Rectal smooth muscle tissue (tissue), 1 donor: ENCODE data around the gene GPR135.

Experiments
- H3K27ac ChIP-seq: one replicate; pipeline ENCODE4 v1.7.0; 2013; ENCODE audit warnings: low read depth, low read length, inconsistent platforms
- H3K27me3 ChIP-seq: one replicate; pipeline ENCODE4 v1.7.0; 2013; ENCODE audit warnings: low read length; ENCODE audit not compliant: control insufficient read depth, insufficient read depth
- H3K36me3 ChIP-seq: one replicate; pipeline ENCODE4 v1.7.0; 2013; ENCODE audit warnings: low read length; ENCODE audit not compliant: control insufficient read depth, insufficient read depth
- H3K4me1 ChIP-seq: one replicate; pipeline ENCODE4 v1.7.0; 2013; ENCODE audit warnings: low read length; ENCODE audit not compliant: control insufficient read depth, insufficient read depth
- H3K4me3 ChIP-seq: one replicate; pipeline ENCODE4 v1.7.0; 2013; ENCODE audit warnings: low read length
- H3K9ac ChIP-seq: one replicate; pipeline ENCODE4 v1.7.0; 2013; ENCODE audit warnings: low read length

The GPR135 gene

DNA sequence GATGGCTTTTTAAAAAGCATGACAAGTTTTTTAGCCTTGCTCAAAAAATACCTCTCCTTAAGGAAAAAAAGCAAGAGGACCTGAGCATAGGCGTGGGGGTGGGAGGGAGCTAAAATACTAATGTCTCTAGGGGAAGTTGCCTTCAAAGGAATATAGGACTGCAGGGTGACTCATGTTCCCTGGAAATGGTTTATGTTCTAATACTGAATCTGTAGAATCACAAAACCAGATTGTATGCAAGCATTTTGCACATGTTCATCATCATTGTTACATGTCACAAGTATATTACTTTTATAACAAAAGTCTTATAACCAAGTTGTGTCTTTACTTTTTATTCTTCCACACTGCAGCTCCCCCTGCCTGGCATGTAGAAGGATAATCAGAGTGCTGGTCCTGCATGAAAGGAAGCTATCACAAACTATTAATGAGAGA is 36.6 kb downstream of the GPR135 start:
- no peaks in the 10 kb centered on the region for H3K27me3 ChIP-seq

DNA sequence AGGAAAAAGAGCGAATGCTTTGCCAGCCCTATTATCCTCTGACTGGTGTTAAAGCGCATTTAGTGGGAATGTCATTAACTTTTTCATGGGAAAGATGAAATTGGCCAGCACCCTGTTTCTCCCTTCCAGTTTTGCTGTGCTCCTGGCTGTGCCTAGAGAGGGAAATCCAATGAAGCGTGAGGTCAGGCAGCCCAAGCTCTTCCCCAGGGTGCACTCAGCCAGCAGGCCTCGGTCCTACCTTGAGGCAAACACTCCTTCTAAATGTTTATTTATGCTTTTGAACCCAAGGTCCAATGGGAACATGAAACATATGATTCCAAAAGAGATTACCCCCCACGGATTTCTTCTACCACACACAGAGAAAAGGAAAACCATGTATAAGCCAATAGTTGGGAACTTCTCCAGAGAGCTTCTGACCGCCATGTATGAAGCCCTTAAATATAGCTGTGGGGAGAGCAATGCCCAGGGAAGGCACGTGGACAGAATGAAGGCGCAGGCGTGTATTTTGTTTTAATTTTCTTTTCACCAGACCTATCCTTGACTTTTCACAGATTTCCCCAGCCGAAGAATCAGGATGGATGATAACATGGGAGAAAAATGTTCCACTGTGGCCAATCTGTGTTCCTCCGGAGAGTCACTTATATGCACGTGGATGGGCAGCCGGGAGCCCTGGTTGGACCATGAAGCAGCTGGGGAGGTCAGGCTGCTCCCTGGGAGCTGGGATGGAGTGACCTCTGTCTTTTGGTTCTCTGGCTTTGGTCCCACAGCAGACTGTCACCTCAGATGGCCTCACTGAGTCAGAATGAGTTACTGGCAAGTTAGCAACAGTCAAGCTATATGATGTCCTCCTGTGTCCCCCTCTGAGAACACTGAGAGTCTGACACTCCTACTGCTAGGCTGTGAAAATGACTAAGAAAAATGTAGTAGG is 37.3 kb downstream of the GPR135 start:
- H3K36me3 ChIP-seq: no peaks in the 10 kb centered on the region
- no peak overlapping the region for H3K9ac ChIP-seq
- H3K27ac ChIP-seq: peak overlapping the region; percentile 48
- H3K27me3 ChIP-seq: no peaks in the 10 kb centered on the region
- H3K4me3 ChIP-seq: no peak overlapping the region
- H3K4me1 ChIP-seq: peaks cover 16% of the 10 kb centered on the region

More for the DNA sequence above, 36.6 kb downstream of the GPR135 start:
- Histone ChIP-seq H3K36me3 (no peaks in the 10 kb centered on the region), H3K9ac (no peak overlapping the region), H3K27ac (peak overlapping the region; percentile 48), H3K4me1 (peaks cover 16% of the 10 kb centered on the region), H3K4me3 (no peak overlapping the region)

DNA sequence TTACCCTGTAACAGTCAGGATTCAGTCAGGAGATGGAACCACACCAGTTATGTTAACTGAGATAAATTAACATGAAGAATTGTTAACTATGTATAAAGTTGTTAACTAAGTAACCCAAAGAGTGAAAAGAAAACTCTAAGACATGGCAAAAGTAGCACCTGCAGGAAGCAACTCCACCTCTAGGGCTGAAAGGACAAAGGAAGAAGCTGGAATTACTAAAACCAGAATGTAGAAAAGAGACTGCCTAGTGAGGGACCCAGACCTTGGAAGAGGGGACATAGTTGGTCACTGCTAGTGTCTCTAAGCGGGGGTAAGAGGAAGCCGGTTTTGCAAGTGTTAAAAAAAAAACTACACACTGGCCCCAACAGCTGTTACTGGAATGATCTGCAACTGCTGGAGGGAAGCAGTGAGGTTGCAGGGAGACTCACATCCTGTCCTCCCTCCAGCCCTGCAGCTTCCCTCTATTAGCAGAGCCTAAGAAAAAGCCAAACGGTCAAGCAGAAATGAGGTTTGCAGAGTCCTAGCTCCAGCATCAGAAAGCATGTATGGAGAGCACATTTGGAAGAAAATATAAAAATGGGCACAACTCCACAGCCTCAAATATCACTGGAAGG is 39.8 kb downstream of the GPR135 start:
- Histone ChIP-seq H3K36me3 (no peaks in the 10 kb centered on the region), H3K27ac (no peak overlapping the region), H3K9ac (no peak overlapping the region), H3K4me1 (peaks cover 16% of the 10 kb centered on the region), H3K4me3 (no peak overlapping the region), H3K27me3 (no peaks in the 10 kb centered on the region)

DNA sequence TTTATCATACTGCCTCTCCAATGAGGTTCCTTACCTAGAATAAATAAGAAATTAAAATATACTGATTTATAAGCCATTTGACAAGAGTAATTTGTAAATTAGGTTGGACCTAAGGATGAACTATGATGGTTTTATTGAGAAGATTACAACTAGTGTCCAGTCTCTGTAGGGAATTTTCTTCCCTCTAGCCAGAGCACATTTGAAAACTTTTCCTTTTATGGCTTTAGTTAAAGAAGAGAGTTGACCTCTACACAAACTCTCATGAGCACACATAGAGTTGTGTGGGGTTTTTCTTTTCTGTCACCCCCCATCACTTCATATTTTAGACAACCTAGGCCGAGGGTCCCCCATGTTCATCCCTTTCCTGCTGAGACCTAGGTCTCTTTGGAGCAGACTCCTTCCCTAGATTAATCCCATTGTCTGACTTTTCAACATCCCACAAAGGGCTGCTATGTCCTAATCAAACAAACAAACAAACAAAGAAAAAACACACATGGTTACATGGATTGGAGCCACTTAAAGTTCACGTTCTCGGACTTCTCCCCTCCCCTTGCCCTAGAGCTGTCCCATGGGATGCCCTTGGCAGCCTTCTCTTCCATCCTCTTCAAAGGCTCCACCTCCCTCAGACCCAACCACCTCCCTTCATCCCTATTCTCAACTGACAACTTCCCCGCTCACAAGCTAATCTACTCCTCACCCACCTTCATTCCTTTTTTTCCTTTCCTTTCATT is 40.7 kb downstream of the GPR135 start:
- H3K27ac ChIP-seq: no peak overlapping the region

DNA sequence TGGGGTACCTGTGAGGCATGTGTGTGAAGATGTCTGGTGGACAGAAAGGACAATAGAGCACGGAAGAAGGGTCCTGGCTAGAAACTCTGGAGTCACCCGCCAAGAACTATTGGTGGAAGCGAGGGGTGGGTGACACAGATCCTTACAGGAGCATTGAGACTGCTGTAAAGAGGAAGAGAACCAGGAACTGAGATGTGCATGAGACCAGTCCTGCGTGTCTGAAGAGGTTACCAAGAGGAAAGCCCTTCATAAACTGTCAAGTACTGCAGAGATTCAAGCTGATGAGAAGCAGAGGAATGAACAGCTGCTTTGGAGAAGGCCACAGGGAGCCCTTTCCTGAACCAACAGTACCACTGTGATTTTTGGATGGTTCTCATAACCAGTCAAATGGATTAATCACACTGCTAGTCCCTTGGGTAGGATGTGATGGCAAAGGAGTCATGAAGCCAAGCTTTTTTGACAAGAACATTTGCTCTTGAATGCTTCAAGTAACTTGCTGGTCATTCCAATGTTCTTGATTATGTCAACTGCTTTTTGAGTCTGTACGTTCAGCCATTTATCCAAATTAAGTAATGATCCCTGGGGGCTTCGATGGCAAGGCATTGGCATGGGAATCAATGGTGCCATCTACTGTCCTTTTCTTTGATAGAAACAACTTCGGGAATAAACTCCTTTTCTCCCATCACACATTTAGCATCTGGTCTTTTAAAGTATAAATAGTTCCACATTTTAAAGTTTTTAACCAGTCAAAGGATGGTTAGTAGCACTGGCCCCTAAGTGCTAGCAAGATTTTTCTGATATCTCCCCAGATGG is 42.9 kb downstream of the GPR135 start:
- H3K27ac ChIP-seq: no peak overlapping the region
- no peaks in the 10 kb centered on the region for H3K27me3 ChIP-seq
- H3K4me1 ChIP-seq: peaks cover 2% of the 10 kb centered on the region
- no peak overlapping the region for H3K4me3 ChIP-seq
- no peaks in the 10 kb centered on the region for H3K36me3 ChIP-seq
- no peak overlapping the region for H3K9ac ChIP-seq

More for the DNA sequence above, 40.7 kb downstream of the GPR135 start:
- no peak overlapping the region for H3K9ac ChIP-seq
- peaks cover 14% of the 10 kb centered on the region for H3K4me1 ChIP-seq
- H3K36me3 ChIP-seq: no peaks in the 10 kb centered on the region
- no peaks in the 10 kb centered on the region for H3K27me3 ChIP-seq
- H3K4me3 ChIP-seq: no peak overlapping the region

DNA sequence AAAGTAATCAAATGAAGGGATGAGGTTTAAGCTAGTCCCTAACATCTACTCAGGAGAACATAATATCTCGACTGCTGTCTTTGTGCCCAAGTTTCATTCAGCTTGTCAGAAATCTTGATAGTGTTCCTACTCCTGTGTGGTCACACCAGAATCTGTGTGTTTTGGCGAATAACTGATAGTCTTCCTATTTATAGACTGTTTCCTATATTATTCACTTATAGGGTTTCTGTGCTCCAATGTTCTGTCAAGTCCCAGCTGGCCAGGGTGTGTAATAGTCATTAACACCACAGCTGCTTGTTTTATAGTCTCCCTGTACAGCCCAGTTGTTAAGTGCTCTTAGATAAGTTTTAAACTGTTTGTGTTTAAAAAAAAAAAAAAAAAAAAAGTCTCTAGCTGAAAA is 45.9 kb downstream of the GPR135 start:
- Histone ChIP-seq H3K4me3 (no peak overlapping the region), H3K36me3 (no peaks in the 10 kb centered on the region), H3K27me3 (no peaks in the 10 kb centered on the region), H3K4me1 (no peaks in the 10 kb centered on the region), H3K27ac (no peak overlapping the region), H3K9ac (no peak overlapping the region)

DNA sequence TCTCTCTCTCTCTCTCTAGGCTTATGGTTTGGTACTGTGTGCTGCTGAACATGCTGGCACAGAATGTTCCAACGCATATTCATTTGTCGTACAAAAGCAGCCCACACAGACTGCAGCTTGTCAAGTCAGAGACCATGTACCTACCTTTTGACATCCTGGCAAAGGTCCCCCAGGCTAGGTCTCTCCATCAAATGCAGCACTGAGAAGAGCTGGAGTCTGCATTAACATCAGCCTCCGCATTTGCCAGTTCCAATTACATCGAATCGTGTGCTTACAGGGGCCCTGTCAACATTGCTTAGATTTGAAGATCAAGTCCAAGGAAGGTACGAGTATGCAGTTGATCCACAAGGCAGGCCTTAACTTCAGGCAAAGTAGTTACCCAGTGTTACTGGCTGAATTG is 47.9 kb downstream of the GPR135 start:
- H3K36me3 ChIP-seq: no peaks in the 10 kb centered on the region
- no peak overlapping the region for H3K4me3 ChIP-seq

DNA sequence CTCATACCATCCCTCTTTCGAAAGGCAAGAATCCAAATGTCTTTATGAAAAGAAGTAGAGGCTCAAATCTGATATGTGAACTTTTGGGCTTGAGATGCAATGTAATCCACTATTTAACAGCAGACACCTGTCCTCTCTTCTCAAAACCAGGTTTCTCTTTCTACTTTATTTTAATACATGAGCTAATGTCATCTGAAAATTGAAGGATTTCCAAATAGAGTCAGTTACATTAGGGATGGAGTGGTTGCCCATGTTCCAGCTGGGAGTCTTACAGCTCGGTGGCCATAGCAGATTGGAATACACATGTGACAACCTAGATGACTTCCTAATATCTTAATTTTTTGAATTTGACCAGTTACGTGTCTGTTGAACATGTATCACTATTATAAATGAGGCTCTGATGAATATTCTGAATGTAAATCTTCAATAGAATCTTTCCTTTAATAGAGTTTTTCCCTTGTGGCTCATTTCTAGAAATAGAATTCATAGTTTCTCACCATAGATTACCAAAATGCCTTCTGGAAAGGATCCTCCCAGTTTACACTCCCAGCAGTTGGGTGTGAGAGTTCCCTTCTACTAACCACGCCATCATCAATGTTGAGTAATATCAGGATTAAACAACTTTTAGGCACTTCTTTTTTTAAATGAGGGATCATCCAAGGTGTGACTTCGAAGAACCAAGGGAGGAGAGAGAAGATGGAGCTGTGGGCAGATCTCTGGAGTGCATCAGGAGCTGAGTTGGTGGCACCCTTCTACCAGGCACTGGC is 49.2 kb downstream of the GPR135 start:
- Histone ChIP-seq H3K4me1 (no peaks in the 10 kb centered on the region), H3K9ac (no peak overlapping the region), H3K27ac (no peak overlapping the region), H3K27me3 (no peaks in the 10 kb centered on the region), H3K36me3 (no peaks in the 10 kb centered on the region), H3K4me3 (no peak overlapping the region)

More for the DNA sequence above, 47.9 kb downstream of the GPR135 start:
- Histone ChIP-seq H3K27me3 (no peaks in the 10 kb centered on the region), H3K4me1 (no peaks in the 10 kb centered on the region), H3K27ac (no peak overlapping the region), H3K9ac (no peak overlapping the region)
